Measurements from ENCODE around the gene ENTPD8. TPM values are rescaled to one million over a fixed set of nuclear protein-coding genes. Genes with fewer than 3 reads are reported as not detected.

Gene ENTPD8
- polyA plus RNA-seq, 5 donors: 0.32 to 0.63 (median 0.52) TPM

DNA sequence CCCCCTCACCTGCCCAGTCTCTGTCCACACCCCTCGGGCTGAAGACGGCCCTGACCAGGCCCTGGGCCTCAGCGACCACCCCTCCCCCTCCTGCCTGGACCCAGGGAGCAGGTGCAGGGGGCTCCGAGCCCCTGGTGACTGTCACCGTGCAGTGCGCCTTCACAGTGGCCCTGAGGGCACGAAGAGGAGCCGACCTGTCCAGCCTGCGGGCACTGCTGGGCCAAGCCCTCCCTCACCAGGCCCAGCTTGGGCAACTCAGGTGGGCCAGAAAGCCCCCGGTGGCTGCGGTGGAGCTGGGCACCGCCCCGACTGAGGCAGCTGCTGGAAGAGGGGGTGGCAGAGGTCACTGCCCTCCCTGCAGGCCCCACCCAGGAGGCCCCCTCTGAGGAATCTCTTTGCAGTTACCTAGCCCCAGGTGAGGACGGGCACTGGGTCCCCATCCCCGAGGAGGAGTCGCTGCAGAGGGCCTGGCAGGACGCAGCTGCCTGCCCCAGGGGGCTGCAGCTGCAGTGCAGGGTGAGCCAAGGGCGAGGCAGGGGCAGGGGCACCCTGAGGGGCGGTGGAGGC lies 7.7 kb downstream of the ENTPD8 start:
- no peak for DNase-seq

DNA sequence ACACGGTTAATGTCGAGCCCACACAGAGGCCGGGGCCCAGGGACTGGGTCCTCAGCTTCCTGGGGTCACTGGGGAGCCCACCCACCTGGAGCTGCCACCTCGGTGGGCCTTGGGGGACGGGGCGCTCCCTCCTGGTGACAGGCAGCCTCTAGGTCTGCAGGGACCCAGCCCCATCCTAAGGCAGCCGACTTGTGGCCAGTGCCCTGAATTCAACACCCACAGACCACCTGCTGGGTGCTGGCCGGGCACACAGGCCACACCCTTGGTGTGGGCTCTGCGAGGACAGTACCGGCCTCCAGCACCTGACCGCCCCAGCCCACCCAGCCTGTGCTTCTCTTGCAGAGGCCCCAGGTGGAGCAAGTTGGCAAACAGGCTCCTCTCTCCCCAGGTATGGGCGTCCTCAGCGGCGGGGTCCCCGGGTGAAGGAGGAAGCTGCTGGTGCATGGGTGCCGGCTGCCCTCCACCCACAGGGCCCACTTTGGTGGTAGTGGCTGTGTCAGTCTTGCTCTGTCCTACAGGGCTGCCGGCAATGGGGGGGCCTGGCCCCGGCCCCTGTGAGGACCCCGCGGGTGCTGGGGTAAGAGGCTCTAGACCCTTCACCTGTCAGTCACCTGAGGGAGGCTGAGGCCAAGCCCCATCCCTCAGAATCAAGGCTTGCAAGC lies 8.3 kb downstream of the ENTPD8 start:
- no peak for DNase-seq

DNA sequence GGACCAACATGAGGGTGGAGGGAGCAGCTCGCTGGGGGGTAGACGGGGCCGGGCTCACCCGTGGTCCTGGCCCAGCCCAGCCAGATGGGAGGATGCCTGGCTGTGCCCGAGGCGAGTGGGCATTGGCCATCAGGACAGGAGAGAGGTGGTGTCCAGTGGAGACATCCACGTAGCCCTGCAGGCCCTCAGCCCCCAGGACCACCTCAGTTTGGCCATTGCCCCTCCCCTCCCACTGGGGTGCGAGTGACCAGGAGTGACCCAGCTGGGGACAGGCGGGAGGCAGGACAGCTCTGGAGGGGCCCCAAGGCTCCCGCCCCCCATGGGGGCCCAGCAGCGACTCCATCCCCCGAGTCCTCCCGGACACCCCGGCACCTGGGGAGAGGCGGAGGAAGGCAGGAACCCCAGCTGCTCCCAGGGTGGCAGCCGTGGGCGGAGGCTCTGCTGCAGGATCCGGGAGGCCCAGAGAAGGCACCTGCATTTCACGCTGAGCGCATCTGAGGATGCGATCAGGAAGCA lies 9.7 kb downstream of the ENTPD8 start:
- DNase-seq: no peak

DNA sequence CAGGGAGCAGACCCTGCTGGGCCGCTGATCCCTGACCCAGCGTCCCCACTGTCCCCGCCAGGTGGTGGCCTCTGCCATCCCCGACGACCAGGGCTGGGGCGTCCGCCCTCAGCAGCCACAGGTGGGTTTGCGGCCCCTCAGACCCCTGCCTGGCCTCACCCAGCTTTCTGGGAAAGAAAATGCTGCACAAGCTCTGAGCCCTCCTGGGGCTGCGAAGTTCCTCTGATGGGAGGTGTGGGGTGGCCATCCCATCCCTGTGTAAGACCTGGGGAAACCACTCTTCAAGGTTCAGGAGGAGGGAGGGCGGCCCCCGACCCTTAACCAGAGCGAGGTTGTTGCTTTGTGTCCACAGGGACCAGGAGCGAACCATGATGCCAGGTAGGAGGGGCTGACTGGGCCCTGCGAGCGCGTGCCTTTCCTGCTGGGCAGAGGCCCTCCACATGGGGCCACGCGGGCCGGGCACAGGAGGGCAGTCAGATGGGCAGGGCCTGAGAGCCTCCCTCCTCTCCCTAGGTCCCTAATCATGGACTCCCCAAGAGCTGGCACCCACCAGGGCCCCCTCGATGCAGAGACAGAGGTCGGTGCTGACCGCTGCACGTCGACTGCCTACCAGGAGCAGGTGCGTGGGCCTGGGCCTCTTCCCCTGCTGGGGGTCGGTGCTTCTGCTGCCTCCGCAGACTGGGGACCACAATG lies 10.3 kb downstream of the ENTPD8 start:
- no peak for DNase-seq

DNA sequence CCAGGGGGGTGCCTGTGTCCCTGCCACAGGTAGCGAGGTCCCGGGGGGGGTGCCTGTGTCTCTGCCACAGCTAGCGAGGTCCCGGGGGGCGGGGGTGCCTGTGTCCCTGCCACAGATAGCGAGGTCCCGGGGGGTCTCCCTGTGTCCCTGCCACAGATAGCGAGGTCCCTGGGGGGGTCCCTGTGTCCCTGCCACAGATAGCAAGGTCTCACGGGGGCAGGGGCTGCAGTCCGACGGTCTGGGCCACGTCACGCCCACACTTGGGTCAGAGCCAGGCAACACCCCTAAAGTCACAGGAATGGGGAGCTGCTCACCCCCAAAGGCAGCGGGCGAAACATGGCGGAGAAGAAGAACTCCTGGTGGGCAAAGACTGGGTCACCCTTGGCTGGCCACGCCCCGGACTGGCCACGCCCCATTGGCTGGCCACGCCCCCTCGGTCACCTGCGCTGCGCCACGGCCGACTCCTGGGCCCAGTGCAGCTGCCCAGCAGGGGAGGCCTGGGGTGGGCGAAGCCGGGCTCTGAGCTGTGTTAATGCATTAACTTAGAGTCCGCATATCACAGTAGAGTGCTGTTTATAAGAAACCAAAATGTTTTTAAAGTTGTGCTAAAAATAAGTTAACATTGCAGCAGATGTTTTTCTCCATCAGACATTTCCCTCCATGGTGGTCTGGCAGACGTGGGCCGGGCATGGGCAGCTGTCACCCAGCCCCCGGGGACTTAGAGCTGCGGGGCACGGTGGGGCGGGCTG lies 11.0 kb downstream of the ENTPD8 start:
- DNase-seq: no peak

DNA sequence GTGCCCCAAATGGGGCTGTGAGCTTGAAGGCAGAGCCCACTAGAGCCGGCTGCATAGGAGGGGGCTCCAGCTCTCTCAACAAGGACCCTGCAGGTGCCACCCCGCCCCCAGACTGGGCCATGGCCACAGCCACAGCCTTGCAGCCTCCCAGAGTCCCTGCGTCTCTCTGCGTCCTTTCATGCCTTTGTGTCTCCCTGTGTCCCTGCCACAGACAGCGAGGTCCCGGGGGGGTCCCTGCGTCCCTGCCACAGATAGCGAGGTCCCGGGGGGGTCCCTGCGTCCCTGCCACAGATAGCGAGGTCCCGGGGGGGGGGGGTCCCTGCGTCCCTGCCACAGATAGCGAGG lies 11.6 kb downstream of the ENTPD8 start:
- no peak for DNase-seq

DNA sequence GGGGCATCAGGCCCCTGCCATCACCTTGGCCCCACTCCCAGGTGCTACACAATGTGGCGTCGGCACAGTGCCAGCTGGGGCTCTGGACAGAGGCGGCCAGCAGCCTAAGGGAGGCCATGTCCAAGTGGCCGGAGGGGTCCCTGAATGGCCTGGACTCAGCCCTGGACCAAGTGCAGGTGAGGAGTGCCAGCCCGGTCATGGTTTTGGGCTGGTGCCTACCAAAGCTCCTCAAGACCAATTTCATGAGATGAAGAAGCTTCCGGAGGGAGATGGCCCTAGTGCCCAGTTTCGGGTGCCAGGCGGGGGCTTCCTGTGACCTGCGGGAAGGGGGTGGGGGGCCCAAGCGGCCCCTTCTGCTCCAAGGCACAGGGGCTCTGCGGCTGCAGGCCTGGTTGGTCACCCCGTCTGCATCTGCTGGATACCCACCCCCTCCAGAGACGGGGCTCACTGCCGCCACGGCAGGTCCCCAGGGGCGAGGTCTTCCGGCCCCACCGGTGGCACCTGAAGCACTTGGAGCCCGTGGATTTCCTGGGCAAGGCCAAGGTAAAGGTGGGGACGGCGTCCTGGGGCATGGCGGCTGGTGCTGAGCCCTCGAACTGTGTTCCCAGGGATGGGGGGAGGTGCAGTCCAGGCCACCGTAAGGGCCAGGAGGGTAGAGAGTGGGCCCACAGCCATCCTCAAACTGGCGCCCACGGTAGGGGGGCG lies 12.2 kb downstream of the ENTPD8 start:
- DNase-seq: no peak

DNA sequence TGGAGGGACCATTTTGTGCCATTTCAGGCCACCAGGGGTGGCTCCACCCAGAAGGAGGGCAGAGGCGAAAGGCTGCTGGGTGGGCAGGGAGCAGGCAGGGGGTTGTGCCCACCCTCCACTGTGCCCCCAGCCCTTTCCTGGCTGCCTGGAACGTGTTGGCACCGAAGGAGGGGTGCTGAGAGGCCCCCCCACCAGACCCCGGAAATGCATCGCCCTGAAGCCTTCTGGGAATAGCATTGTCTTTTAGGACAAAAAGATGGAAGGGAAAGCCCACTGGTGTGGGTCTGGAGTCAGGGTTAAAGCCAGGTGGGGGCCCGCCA lies 12.9 kb downstream of the ENTPD8 start:
- DNase-seq: no peak

DNA sequence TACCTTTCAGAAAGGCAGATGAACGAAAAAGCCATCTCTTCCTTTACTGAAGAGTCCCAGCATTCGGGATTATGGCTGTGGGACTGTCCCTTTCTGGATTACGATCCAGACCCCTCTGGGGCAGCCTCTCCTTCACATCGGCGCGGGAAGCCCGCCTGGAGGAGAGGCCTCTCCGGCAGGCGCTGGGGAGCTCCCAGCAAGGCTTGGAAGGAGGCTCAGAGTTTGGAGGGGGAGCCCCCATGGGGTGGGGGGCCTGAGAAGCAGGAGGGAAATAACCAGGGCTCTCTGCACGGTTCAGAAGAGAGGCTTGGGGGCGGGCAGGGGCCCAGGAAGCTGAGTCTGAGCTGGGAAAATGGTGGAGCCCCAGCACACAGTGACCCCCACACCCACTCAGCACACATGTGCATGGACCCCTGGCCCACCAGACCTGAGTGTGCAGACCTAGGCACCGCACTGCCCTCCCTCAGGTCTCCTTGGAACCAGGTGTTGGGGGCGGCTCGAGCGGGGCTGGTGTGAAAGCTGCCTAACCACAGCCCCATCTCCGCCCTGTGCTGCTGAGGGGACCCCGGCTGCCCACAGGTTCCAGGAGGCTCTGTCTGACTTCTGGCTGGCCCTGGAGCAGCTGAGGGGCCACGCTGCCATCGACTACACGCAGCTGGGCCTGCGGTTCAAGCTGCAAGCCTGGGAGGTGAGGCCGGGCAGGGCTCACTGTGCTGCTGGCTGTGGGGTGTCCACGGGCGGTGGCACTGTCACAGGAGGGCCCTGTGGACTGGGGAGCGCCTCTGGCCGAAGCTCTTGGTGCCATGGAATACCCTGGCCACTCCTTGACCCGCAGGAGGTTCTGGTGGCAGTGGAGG lies 13.5 kb downstream of the ENTPD8 start:
- no peak for DNase-seq

DNA sequence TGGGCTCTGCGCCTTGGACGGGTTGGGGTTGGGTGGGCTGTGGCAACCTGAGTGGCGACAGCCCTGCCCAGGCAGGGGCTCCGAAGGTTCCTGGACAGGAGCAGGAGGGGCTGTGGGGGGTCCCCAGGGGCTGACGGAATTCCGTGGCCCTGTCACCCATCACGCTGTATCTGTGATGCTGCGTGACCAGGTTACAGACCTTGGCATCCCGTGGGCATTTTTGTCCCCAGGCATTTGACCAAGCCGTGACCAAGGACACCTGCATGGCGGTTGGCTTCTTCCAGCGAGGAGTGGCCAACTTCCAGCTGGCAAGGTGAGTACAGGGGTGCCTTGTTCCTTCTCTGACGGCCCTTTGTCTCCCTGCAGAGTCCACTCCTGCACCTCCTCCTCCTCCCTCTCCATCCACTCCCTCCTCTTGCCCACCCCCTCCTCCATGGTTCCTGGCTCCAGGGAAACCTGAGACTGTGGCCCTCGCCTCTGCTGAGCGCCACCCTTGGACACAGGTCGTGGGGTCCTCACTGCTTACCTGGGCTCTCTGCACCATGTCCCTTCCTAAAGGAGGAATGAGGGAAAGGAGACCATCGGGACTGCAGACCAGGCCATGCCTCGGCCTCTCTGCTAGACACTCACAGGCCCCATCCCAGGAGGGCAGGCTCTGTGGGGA lies 15.0 kb downstream of the ENTPD8 start:
- DNase-seq: no peak

DNA sequence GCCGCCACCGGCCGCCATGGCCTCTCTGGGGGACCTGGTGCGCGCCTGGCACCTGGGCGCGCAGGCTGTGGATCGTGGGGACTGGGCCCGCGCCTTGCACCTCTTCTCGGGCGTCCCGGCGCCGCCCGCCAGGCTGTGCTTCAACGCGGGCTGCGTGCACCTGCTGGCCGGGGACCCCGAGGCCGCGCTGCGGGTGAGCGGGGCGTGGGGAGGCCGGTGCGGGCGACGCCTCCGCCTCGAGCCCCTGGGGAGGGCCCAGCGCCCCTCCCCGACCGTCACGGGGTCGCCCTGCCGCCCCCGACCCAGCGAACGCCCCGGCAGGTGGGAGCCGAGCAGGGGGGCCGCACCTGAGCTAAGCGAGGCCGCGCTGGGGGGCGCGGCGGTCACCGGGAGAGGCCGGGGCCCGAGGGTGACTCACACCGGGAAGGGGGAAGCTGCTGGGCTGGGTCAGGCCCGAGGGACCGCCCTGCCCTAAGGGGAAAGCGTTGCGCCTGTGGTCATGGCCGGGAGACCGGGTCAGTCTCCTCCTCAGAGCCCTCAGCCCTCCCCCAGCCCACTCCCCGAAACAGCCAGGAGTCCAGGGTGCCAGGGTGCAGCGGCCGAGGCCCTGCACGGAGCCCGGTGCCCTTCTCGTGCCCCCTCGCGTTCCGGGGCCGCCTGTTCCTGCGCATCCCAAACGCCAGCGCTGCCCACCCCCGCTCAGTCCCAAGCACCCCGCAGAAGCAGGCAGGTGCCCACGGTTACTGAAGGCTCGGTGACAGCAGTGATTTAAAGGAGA lies 17.5 kb downstream of the ENTPD8 start:
- DNase-seq: no peak

DNA sequence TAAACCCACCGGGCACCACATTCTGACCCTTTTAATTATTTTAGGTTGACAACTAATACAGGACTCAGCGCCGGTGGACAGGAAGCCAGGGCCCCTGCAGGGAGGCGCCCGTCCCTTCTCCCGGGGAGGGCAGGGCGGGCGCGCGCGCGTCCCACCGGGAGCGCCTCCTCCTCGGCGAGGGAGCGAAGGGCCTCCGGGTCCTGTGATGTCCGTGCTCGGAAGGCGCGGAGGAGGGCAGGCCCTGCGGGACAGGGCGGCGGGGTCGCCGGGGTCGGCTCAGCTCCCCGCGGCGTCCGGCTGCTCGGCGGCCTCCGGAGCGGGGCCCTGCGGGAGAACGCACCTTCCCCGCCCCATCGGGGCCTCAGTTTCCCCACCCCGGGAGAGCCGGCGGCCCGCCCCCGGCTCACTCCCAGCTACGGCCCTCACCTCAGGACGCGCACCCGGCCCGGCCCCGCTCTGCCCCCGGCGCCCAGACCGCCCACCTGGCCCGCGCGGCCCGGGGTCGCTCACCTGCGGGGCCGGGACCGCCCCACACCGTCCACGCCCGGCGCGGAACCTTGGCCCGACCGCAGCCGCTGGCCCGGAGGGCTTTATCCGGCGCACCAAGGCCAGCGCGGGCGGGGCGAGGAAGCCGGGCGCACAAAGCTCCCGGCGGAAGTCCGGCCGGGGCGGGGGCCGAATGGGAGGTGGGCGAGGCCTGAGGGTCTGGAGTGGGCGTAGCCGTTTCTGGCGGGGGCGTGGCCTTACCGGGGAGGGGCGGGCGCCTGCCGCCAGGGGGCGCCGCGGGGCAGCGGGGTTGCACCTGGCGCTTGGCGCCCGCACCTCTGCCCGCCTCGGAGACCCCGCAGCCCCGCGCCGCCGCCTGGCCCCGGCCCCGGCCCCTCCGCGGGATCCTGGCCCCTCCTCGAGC lies 18.3 kb downstream of the ENTPD8 start, which contains the start of the genes EXD3 and NOXA1:
EXD3 (minus strand) TSS at position 559 of the 910 bp plus-strand sequence. CDS start 27,805 bp downstream, outside the sequence.
NOXA1 (plus strand) TSS at position 790 of the 910 bp plus-strand sequence. CDS start 137 bp downstream, outside the sequence.
- peak; percentile 87 to 88 for DNase-seq

DNA sequence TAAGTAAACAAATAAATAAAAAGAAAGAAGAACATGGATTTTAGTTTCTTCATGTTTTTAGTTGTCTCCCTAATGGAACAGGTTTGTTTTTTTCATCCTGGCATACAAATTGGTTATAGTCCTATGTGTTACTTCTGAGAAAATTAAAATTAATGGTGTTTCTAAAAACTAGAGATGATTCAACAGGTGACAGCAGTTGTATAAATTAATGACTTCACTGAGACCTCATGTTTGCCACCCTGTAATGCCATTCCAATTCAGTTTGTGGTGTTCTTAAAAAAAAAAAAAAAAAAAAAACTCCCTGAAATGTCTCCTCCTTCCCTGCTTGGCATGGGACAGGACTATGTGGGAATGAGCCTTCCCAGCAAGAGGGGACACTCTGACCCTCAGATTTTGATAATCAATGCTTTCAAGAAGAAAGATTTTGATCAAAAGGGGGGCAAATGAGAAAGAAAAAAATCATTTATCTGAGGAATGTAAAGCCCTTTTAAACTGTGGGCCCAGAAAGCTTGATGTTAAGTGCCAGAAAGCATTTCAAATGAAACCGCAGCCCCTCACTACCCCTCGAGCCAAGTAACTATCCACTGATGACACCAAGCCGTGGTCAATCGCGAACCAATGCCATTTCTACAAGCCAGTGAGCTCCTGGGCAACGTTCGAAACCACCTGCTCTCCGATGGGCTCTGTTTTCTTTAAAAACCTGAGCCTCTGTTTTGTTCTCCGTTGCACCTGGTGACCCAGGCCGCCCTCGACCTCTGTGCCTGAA lies 19.1 kb downstream of the ENTPD8 start:
- DNase-seq: no peak

DNA sequence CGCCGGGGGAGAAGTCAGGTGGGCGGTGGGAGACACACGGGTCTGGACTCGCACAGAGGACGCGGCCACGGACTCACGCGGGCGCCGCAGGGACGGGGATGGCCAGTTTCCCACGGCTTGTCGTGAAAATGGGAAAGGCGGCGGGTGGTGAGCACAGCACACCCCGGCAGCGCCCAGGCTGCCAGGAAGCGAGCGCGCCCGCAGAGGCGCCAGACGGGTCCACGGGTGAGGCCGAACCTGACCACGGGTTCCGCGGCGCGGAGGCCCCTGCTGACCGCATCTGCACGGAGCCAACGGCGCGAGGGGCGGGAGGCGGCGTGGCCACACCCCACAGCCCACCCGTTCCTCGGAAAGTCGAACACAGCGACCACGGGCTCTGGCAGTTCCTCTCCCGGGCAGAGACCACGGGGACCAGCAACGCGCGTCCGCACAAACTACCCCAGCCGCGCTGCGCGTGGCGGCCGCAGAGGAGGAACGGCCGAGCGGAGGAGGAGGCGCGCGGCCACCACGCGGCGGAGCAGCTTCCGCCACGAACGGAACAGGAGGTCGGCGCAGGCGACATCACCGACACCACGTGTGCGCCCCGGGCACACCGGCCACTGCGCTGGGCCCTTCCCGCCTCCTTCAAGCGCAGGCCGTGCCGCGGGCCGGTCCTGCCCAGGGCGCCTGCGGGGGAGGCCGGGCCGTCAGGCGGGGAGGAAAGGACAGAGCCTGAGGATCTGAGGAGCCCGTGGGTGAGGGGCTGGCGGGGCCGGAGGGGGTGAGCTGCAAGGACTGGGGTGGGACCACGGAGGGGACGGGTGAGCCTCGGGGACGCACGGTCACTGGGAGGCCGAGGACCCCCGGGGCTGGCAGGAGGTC lies 23.8 kb downstream of the ENTPD8 start:
- no peak for DNase-seq

DNA sequence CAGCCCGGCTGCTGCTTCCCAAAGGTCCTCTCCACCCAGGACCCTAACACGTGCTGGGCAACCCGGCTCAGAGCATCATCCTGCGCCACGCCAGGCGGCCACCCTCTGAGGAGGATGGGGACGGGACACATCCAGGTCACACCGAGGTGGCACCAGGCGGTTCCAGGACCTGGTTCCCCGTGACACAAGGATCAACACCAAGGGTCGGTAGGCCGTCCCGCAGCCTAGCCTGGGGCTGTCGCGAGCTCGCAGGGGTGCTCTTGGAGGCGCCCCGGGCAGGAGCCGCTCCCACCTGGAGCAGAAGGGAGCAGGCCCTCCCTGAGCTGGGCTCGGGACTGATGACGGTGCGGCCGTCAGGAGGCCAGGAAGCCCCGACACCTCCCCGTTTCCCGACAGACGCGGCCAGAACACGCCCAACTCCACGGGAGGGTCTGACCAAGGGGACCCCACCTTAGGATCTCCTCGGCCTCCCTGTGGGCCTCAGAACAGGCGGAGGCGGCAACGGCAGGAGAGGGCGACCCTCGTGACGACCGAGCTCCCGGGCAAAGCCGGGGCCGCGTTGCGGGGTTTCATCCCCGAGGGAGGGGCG lies 24.5 kb downstream of the ENTPD8 start:
- DNase-seq: no peak

DNA sequence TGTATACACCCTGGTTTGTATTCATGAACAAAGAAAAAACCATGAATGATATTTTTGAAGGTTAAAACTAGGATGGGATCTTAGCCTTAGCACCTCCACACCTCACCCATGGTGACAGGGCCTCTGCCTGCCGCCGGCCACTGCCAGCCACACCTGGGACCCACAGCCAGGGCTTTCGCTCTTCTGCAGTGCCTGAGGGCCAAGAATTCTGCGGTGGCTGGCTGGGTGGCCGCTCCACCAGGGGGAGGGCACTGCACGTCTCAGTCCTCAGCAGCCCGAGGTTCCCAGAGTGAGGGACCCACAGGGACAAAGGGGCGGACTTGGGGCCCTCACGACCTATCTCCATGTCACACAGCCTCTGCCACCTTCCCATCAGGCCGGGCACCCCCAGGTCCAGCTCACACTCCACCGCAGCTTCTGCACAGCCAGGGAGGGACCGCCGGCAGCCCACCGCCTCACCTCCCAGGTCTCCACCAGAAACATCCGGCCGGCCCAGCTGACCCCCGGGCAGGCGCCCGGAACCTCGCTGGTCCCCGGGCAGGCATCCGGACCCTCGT lies 25.1 kb downstream of the ENTPD8 start:
- DNase-seq: no peak

All from right lung (tissue), 5 donors.